ENCODE measurements around the gene XYLT2.
"Not testable (repeated sequence)": the region's sequence is repeated elsewhere in the genome, so short reads cannot be mapped to it uniquely, and the experiment has no call there.

Gene XYLT2

DNA sequence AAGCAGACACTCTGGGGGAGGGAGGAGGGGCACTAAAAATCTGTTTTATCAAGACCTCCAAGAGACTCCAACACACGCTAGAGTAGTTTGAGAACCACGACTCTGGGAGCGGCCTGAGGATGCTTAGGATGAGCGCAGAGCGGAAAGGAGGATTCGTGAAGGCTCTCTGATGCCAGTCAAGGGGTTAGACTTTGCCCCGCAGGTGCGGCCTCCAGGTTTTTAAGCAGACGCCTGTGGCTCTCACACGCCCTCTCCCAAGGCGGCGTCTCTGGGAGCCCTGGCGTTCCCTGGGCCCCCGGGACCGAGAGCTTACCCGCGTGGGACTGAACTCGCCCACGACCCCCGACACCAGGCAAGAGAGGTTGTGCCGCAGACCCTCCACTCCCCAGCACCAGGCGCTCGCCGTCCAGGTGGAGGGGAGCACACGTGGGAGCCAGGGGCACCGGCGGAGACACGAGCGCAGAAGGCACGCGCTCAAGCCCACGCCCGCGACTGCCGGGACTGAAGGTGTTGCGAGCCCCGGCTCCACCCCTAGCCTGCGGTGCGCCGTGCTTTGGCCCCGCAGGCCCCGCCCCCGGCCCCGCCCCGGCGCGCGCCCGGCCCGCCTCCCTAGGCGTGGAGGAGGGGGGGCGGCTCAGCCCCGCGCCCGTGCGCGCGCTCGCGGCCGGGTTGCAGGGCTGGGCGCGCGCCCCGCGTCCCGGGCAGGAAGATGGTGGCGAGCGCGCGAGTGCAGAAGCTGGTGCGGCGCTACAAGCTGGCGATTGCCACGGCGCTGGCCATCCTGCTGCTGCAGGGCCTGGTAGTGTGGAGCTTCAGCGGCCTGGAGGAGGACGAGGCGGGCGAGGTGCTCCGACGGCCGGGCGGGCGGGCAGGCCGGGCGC lies at the start of gene XYLT2:
XYLT2 (plus strand) TSS at position 695 of the 881 bp plus-strand sequence; CDS start at position 710, 15 bp downstream.
- DNase-seq (ENCODE audit: low spot score): peak; percentile 99

DNA sequence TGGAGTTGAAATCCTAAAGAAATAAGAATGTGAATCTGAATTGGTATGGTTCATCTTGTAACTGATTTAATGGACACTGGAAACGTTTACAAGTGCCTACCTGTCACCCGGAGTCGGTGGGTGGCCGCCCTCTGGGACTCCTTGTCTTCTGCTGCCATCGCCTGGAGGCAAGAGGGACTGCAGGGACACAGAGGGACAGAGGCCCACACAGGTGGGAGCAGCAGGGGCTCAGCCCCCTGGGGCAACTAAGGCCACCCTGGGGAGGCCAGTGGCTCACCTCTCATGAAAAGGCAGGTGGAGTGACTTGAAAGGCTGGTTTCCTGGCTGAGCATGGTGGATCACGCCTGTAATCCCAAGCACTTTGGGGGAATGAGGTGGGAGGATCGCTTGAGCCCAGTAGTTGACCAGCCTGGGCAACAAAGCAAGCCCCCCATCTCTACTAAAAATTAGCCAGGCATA lies 48.5 kb upstream of the XYLT2 start:
- peak; percentile 87 for DNase-seq (ENCODE audit: low spot score)

DNA sequence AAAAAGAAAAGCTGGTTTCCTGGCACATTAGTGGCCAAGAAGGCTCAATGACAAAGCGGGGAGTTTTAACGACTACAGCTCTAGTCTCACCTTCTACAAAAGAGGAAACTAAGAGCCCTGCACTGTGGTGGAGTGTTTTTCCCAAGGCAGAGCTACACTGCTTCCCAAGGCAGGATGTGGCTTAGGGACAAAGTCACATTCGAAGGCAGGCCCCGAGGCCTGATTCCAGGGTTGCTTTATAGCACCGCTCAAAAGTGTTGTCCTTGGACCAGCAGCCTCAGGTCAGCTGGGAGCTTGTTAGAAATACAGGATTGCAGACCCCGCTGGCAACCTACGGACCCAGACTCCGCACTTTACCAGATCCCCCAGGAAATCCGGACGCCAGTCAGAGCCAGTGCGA lies 47.9 kb upstream of the XYLT2 start:
- no peak for DNase-seq (ENCODE audit: low spot score)

DNA sequence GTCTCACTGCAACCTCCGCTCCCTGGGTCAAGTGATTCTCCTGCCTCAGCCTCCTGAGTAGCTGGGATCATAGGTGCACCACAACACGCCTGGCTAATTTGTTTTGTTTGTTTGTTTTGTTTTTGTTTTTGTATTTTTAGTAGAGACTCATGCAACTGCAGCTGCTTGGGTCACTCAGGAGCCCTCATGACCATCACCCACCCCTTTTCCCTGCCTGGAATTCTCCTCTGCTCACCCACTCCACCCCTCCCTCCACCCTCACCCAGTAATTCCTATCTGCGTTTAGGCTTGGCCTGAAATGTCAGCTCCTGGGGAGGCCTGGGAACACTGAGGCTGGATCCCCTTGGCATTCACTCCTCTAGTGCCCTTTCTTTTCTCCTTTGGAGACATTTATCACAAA lies 46.1 kb upstream of the XYLT2 start:
- no peak for DNase-seq (ENCODE audit: low spot score)

DNA sequence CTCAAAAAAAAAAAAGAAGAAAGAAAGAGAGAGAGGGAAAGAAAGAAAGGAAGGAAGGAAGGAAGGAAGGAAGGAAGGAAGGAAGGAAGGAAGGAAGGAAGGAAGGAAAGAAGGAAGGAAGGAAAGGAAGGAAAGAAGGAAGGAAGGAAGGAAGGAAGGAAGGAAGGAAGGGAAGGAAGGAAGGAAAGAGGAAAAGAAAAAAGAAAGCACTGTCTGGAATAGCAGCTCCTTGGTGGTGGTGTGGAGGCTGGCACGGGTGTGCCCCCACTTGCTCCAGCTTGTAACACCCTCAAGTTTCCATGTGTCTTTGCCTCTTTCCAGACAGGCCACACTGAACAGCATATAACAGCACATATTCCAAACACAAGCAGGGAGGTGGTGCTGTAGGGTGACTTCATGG lies 45.1 kb upstream of the XYLT2 start:
- not testable (repeated sequence) for DNase-seq (ENCODE audit: low spot score)

DNA sequence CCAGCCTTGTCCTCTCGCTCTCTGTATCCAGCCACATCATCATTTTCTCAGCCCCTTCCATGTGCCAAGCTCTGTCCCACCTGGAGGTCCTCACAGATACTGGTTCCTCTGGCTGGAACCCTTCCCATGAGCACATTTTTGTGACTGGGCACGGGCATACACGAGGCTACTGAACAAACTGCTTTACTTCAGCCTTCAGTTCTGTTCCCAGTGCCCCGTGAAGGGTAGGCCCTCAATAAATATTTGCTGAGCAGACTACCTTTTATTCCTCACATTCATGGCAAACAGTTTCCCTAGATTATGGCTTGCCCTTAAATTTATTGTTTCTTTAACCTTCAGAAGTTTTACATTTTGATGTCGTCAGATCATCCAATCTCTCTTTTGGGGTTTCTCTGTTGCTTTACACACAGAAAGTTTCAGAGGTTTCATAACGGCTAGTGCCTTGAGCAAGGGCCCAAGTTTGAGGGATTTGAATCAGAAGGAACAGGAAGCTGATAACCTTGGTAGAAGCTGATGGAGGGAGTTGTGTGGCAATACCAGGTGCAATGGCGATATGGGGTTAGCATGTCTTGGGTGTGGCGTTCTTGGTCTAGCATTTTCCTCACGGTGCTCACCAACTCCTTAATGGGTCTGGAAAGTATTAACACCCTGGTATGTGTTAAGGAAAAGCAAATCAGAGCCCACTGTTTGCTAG lies 43.9 kb upstream of the XYLT2 start:
- DNase-seq (ENCODE audit: low spot score): no peak

DNA sequence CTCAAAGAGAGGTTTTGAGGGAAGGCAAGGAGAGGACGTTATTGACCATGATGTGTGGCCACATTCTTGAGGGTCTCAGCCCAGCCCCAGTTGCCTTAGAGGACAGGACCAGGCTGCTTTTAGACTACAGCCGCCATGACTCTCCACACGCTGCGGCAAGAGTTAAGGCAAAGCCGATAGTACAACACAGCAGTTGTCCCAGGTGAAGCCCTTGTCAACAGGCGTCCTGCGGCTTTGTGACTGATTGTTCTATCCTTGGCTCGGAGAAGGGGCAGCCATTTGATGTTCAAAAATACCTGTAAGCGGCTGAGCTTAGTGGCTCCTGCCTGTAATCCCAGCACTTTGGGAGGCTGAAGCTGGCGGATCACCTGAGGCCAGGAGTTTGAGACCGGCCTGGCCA lies 42.9 kb upstream of the XYLT2 start:
- DNase-seq (ENCODE audit: low spot score): no peak

DNA sequence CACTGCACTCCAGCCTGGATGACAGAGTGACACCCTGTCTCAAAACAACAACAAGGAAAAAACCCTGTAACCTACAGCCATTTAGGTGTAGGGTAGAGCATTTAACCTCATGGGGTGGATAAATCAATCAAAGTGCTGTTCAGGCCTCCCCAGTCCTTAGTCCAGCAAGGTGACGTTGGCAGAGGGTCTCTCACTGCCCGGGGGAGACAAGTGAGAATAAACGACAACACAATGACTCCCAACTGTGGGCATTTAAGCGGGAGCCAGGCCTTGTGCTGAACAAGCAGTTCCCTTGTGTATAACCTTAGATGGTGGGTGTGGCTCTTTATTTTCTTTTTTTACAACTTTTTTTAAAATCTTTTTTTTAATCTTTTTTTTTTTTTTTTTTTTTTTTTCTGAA lies 42.3 kb upstream of the XYLT2 start:
- DNase-seq (ENCODE audit: low spot score): no peak

DNA sequence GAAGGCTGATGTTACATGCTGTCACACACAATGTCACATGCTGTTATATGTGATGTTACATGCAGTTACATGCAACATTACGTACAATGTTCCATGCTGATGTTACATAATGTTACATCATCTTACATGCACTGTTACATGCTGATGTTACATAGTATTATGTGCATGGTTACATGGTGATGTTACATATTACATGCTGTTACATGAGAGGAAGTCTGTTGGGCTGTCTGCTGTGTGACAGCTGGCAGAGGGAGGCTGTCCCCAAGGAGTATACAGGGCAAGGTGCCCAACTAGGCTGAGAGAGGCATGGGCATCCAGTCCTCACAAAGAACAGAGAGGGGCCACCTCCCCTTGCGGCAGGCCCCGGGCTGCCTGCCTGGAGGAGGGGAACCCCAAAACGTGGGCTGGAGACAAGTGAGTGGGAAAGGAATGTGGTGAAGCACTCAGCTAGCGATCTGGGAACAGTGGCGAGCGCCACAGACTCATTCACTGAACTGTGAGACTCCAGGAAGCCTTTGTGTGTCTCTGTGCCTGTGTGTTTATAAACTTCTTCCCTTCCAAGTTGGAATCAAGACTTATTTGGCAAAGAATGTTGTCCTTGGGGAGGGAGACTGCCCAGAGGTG lies 41.0 kb upstream of the XYLT2 start:
- no peak for DNase-seq (ENCODE audit: low spot score)

DNA sequence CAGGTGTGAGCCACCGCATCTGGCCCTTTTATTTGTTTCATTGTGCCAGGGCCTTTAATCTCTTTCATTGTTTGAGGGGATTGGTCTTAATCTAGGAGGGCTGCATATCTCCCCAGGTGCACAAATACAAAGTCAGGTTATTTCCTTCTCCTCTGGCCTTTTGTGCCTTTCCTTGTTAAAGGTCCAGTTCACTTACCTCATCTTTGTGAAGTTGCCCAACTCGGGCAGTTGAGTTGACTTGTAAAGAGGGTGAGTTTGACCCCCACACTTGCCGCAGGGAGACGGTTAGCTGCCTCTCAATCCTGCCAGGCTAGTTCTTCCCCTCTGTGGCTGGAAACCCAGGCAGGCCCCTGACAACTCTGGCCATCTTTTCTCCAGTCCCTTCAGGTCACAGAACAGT lies 38.3 kb upstream of the XYLT2 start:
- no peak for DNase-seq (ENCODE audit: low spot score)

DNA sequence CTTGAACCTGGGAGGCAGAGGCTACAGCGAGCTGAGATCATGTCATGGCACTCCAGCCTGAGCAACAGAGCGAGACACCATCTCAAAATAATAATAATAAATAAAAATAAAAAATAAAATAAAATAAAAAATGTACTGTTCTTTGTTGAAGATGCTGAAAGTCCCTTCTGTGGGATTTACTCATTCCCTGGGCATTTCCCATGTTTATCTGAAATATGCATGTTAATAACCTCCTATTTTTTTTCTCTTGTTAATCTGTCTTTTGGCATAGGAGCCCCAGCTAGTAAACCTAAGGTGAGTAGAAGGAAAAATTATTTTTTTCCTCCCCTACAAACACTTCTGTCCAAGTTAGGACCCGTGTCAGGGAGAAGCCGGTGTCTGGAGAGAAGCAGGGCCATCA lies 37.3 kb upstream of the XYLT2 start:
- DNase-seq (ENCODE audit: low spot score): no peak

DNA sequence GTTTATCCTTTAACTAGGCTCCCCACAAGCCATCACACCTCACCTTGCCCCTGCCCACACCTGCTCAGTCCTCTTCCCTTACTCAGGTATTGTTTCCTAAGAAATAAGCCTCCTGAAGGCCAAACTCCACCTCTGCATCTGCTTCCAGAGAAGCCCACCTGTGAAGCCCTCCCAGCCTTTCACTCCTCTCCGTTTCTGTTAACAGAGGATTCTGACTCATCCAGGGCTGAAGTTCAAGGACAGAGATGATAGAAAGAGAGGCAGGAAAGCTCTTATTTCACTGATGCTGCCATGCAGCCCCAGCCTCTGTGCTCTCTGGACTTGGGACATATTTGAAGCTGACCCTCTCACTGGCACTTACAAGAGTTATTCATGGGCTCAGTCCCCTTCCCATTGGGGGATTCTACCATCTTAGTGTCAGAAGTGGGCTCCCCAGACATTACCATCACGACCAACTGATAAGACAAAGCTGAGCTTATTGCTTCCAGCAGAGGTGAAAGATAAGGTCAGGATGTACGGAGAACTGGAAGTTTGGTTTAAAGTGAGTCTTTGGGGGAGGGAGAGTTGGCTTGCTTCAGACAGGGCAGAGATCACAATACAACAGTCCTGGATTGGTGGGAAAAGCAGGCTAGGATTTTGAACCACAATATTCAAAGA lies 35.3 kb upstream of the XYLT2 start:
- no peak for DNase-seq (ENCODE audit: low spot score)

DNA sequence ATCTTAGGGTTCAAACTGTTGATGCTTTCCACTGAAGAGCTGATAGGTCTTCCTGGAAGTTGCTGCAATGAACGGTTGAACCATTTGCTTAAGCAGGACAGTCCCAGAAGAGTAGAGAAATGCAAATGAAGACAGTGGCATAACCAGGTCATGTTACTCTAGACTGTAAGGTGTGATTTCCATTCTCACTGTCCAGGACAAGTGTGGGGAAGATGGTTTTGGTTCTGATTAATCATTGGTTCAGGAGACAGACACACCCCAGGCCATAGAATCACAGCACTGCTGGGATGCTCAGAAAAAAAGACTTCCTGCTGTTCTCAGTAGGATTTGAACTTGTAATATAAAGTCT lies 34.8 kb upstream of the XYLT2 start:
- no peak for DNase-seq (ENCODE audit: low spot score)

DNA sequence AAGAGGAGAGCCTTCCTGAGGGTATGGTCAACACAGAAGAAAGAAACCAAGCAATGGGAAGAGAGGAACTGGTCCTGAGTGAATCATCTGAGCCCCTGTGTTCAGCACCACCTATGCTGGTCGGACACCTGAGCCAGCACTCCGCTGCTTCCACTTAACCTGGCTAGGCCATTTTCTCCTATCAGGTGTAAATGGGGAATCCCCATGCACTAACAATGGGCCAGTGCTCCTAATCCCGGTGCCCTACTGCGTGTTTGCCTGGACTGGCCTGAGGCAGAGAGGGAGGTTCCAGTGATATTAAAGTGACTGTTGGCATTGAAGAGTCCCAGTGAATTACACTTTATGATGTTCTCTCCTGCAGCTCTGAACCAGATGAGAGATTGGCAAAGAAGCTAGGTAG lies 34.4 kb upstream of the XYLT2 start:
- DNase-seq (ENCODE audit: low spot score): no peak

DNA sequence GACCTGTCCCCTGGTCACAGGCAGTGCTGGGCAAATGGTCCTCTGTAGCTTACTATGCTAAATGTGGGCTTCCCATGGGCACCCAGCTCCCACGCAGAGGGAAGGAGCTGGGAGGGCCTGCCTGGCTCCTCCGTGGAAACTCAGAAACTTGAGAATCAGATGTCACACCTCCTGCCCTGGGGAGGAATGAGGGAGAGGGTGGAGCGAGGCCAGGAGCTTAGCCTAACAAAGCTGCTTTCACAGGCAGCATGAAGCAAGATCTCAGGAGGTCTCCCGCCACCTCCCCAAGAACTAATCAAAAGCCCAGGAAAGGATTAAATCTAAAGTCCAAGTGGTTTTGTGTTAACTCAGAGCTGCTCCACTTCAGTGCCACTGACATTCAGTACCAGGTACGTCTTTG lies 33.6 kb upstream of the XYLT2 start:
- DNase-seq (ENCODE audit: low spot score): no peak

DNA sequence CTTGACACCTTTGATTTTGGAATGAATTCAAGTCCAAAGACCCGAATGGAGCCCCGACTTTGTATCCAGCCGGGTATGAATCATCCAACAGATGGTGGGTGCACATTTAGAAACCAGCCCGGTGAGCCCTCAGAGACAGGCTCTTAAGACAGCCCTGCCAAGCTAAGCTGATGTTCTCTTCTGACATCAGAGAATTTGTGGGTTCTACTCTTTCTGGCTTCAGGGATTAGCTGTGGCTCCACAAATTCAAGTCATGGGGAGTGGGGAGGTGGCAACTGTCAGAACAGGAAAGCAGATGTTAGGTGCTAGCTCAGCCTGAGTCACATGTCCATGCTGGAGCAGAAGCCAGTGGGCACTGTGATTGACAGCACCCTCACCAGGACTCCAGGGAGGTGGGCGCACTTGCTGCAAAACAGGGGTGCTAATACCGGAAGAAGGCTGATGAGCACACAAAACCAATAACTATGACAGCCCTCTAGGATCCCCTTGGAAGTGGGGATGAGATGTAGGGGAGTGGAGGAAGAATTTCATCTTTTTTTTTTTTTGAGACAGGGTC lies 31.4 kb upstream of the XYLT2 start:
- no peak for DNase-seq (ENCODE audit: low spot score)

DNA sequence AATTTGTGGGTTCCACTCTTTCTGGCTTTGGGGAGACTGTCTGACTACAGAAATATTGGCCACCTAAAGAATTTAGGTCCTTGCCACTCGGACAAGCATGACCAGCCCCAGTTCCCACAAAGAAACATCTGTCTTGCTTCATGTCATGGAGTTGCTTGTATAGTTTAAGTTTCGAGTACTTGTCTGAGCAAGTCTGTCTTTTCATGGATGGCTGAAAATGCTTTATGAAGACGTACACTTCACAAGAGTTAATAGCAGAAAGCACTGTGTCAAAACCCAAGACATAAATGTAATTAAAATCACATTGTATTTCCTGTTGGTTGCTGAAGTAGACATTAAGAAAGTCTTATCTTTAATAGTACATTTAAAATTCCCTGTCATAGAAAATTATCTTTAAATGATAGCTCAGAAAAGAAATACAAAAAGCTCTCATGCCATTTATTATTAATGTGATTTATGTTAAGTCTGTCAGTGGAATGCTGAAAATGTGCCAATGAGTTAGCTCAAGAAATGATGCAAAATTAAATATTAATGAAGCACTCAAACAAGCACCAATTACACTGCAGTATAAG lies 29.8 kb upstream of the XYLT2 start:
- DNase-seq (ENCODE audit: low spot score): no peak

DNA sequence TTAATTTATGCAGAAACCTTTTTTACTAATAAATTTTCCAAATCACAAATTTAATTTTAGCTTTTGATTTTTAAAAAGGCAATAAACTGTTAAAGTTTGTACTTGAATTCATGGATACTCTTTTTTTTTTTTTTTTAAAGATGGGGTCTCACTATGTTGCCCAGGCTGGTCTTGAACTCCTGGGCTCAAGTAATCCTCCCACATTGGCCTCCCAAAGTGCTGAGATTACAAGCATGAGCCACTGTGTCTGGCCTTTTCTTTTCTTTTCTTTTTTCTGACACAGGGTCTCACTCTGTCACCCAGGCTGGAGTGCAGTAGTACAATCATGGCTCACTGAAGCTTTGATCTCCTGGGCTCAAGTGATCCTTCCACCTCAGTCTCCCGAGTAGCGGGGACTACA lies 29.3 kb upstream of the XYLT2 start:
- DNase-seq (ENCODE audit: low spot score): not testable (repeated sequence)

DNA sequence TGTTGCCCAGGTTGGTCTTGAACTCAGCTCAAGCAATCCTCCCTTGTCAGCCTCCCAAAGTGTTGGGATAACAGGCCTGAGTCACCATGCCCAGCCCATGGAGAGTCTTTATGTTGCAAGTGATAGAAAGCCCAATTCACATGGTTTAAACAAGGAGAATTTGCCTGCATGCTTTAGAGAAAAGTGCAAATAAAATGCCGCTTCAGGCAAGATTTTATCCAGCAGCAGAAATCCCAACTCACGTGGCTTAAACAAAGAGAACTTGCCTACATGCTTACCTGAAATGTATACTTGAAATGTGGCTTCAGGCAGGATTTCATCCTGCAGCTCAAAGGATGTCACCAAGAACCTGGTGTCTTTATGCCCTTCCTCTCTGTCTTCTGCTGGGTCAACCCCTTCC lies 28.8 kb upstream of the XYLT2 start:
- DNase-seq (ENCODE audit: low spot score): no peak

DNA sequence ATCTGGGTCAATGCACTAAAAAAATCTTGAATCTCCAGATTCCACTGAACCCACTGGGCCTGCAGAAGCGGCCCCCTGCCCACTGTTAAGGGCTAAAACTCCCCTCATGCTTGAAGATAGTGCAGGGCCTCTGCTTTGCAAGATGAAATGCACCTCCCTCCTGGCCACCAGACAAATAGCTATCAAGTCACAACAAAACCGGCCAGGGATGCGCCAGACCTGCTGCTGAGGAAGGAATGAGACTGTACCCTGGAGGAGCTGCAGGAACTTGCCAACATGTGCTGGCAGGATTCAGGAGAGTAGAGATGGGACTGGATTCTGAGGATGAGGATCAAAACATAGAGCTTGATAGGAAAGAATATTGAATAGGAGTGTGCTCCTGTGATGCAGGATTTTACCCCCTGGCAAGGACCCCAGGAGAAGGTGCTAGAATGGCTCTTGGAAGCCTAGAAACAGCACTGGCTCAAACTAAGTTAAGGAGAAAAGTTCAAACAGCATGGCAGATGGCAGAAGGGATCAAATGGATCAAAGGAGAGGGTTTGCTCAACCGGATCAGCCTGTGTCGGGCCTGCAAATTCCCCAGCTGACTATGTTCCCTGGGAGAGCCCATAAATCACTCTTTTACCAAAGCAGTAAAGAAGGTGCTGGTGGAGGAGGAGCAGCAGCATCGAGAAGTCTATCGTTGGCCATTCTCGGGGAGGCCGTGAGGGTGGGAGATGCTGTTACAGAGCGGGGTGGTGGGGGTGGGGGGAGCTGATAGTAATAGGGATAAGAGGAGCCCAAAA lies 27.2 kb upstream of the XYLT2 start:
- DNase-seq (ENCODE audit: low spot score): no peak

Data from AG20443 (cell line).